ENCODE data around the gene RPAIN. TPM values are rescaled to one million over a fixed set of nuclear protein-coding genes. Genes with fewer than 3 reads are reported as not detected.
"Not testable (repeated sequence)": the region's sequence is repeated elsewhere in the genome, so short reads cannot be mapped to it uniquely, and the experiment has no call there.

Gene RPAIN
- total RNA-seq, 1 donor from 2014 or later: 32.5 TPM

DNA sequence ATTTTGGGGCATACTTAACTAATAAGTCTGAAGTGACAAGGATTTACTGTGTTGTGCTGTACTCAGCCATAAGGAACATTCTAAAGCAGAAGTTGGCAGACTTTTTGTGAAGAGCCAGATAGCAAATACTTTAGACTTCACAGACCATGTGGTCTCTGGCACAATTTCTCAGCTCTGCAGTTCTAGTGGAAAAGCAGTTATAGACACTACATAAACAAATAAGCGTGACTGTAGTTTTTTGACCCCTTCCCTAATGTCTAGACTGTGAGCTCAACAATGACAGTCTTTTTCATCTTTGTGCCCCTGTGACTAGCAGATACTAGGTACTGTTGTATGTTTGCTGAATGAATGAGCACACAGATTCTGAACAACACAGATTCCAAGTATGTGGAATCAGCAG is 4.9 kb downstream of the RPAIN start:
- intact Hi-C loops (cut with DNase I): no loop called here
- no peak for DNase-seq (ENCODE audit: low spot score)
- no peak for ATAC-seq

DNA sequence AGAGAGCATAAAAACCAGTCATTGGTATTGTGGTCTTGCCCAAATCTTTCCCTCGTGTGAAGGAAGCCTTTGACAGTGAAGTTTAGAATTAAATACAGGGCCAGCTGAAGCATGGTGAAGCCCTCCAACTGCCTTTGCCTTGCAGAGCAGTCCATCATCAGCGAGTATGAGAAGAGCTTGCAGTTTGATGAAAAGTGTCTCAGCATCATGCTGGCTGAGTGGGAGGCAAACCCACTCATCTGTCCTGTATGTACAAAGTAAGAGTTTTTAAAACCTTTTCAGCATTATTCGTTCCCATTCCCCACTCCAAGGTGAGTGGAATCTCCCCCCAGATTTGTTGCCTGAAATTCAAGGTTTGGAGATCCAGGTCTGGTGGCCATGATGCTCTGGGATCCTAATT is 5.8 kb downstream of the RPAIN start:
- ATAC-seq: no peak
- no peak for DNase-seq (ENCODE audit: low spot score)
- intact Hi-C loops (cut with DNase I): no loop called here

DNA sequence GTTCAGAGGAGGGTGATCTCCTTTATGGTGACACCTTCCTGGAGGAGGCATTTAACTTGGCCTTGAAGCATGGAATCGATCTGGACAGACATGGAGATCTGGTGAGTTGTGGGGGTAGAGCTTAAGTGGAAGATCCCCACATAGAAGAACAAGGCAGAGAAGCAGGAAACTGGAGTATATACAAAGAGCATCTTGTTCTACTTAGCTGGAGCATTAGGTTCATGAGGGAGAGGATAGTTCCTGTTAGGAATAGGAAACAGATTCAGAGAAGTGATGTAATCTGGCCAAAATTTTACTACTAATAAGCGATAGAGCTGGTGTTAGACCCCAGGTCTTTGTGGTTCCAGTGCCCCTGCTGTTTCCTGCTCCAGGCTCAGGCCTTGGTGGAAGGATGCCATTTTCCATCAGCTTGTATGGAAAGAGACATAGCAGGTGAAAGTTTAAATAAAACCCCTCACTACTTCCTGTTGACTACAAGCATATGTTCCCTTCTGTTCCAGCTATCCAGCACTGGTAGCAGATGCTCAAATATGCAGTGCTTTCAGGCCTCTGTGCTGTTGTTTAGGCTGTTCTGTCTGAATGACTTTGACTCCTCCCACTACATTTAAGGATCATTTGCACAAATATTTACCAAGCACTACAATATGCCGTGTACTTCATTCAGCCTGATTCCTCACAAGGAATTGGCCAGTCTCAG is 9.4 kb downstream of the RPAIN start:
- no peak for ATAC-seq
- no peak for DNase-seq (ENCODE audit: low spot score)
- intact Hi-C loops (cut with DNase I): no loop called here

DNA sequence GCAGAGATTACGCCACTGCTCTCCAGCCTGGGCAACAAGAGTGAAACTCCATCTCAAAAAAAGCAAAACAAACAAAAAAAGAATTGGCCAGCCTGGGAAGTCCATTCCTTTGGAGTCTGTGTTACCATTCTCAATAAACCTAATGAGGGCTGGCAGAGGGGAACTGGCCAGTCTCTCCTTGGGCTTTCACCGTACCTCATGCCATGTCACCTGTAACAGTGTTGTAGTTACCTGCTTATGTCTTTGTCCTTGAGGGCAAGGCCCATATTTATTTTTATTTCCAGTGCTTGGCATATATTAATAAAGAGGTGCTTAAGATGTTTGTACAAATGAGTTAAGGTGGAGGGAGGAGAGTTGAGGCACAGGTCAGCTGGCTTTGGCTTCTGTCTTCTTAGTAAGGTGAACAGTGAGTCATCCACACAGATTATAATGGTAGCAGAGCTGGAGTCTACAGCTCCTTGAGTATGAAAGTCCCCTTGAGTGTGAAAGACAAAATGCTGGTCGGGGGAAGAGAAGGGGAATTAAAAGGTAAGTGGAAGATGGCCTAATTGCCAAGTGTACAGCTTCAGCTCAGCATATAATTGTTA is 10.5 kb downstream of the RPAIN start:
- no peak for DNase-seq (ENCODE audit: low spot score)
- intact Hi-C loops (cut with DNase I): no loop called here
- no peak for ATAC-seq

DNA sequence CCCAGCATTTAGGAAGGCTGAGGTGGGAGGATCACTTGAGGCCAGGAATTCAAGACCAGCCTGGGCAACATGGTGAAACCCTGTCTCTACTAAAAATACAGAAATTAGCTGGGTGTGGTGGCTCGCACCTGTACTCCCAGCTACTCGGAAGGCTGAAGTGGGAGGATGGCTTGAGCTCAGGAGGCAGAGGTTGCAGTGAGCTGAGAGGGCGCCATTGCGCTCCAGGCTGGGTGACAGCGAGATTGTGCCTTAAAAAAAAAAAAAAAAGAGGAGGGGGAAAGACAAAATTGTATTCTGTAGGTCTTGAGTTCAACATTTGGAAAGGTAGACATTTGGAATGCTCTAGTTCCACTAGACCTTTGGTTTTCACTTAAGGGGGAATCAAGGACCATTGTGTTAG is 11.3 kb downstream of the RPAIN start:
- ATAC-seq; intact Hi-C loops (cut with DNase I); DNase-seq (ENCODE audit: low spot score): not testable (repeated sequence)

DNA sequence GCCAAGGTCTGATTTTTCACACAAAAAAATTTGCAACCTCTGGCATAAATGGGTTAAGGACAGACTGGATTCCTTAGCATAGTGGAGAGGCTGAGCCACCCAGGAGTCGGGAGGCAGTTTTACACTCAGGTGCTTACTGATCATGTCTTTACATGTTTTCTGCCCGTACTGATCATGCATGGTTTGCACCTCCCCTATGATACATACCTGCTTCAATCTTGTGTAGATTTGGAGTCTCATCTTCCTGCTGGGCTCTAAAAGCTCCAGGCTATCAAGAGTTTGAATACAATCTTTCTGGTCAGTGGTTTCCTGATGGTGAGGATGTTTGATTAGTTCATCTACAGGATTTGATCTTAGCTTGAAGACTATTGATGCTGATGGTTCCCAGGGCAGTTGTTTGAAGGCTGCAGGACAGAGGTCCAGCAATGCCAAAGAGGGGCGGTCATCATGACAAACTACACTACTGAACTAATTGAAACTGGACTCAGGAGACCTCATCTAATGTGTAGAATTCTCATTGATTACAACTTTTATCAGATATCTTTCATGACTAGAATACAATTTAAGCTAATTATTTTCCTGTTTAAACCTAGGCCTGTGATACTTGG is 12.1 kb downstream of the RPAIN start:
- DNase-seq (ENCODE audit: low spot score) (no peak), ATAC-seq (no peak)
- intact Hi-C loops (cut with DNase I): no loop called here

DNA sequence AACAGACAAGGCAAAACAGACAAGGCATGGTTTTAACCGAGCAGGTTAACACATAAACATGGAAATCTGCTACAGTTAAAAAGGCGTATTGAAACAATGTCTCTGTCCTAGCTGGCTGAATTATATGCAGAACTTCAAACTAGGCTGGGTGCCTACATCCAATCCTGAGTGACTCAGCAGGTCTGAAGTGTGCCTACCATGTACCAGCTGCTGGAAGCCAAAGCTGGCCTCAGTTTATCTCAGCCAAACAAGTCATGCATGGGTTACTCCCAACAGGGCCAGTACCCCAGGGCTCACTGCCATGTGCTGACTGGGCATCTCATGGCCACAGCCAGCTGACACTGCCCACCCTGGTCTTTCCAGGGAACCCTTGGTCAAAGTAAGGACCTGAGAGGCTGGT is 15.0 kb downstream of the RPAIN start:
- ATAC-seq (no peak), DNase-seq (ENCODE audit: low spot score) (no peak)
- intact Hi-C loops (cut with DNase I): no loop called here

DNA sequence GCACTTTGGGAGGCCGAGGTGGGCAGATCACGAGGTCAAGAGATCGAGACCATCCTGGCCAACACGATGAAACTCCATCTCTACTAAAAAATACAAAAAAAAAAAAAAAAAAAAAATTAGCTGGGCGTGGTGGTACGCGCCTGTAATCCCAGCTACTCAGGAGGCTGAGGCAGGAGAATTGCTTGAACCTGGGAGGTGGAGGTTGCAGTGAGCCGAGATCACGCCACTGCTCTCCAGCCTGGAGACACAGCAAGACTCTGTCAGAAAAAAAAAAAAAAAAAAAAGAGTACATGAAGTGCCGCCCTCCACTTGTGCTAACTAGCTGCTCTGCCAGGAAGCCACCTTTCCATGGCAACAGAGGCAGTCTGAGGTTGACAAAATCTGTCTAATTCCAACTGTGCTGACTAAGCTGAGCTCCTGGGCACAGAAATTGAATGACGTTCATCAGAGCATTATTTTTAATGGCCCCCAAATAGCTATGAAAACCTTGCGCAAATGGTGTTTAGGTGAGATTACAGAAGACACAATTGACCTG is 15.9 kb downstream of the RPAIN start:
- ATAC-seq; DNase-seq (ENCODE audit: low spot score); intact Hi-C loops (cut with DNase I): not testable (repeated sequence)

DNA sequence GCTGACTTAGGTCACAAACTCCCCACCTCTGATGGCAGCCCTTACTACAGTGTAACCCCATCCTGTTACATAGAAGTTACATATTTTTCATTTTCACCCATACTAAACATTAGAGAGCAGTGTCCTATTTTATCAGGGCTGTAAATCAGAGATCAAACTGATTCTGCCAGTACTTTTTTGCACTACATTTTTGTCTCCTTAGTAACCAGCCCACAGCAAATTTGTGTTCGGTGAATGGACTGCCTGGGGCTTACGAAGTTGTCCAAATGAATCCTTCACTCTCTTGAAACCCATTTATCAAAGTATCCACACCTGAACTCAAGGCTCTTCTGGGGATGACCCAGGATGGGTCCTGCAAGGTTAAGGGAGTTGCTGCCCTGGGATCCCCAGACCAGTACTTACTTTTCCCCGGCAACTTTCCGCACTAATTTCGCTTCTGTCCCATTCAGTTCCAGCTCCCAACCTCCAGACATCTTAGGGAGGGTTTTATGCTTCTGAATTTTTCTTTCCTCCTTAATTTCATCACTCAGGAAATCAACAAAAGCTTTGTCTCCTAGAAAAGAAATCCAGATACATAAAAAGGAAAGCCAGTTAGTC is 17.8 kb downstream of the RPAIN start:
- DNase-seq (ENCODE audit: low spot score) (no peak), ATAC-seq (no peak)
- intact Hi-C loops (cut with DNase I): no loop called here

DNA sequence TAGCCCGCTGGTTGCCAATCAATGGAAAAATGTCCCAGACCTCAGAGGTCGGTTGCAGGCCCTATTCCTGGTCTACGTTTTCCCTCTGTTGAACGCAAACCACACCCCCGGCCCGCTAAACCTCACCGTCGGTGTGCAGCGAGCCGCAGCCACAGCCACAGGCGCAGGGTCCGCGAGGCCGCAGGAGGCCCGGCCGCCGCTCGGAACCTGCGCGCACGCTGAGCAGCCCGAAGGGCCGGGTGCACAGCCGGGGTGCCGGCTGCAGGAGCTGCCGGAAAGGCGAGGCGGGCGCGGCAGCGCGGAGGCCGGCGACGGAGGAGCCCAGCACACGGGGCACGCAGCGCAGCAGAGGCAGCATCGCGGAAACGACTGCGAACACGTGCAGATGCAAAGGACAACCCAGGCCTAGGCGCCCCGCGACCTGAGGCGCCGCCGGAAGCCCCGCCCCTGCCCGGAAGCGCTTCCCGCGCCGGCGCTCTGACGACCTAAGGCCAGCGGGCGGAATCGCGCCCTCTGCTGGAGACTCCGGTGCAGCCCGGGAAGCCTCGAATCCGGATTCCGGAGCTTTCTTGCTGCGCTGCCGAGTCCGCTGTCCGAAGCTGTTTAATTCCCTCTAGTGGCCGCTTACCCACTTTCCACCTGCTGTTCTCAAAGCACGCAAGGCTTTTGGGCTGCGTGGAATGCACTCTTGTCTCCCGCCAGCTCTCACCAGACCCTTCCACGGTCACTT is 18.9 kb downstream of the RPAIN start, which contains the start of gene C1QBP:
Gene C1QBP, minus strand, starts transcription at position 440 of the 730 bp plus-strand sequence. Its CDS starts 82 bp downstream, at position 358.
- ATAC-seq (peak; percentile 98), DNase-seq (ENCODE audit: low spot score) (peak; percentile 95)
- intact Hi-C loops (cut with DNase I): no loop called here

DNA sequence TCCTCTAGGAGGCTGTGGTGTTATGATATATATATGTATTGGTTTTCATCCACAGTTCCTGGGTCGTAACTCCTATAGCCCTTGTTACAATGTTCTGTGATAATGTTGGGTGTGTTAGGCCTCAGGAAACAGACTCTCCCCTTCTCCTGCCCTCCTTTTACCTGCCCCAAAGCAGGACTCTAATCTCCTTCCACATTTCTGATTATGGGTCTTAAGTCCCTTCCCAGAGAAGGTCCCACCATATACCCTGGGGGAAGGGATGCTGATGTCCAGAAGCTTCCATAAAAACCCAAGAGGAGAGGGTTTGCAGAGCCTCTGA is 19.4 kb downstream of the RPAIN start:
- DNase-seq (ENCODE audit: low spot score) (no peak), ATAC-seq (no peak)
- intact Hi-C loops (cut with DNase I): no loop called here

DNA sequence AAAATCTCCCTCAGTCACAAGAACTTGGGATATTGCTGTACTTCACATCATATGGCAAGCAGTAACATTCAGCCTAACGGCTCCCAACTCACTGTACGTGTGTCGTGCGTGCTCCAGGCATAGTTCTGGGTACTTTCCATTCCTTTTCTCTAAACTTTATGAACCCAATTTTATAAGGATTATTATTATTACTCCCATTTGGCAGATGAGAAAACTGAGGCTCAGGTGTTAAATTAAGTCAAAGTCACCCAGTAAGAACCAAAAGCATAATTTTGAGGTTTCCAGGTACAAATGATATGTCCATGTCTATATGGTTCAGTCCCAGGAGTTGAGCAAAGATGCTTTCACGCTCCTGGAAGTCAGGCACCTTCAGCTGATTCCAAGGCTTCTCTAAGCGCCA is 23.7 kb downstream of the RPAIN start:
- DNase-seq (ENCODE audit: low spot score): no peak
- ATAC-seq: no peak
- intact Hi-C loops (cut with DNase I): no loop called here

DNA sequence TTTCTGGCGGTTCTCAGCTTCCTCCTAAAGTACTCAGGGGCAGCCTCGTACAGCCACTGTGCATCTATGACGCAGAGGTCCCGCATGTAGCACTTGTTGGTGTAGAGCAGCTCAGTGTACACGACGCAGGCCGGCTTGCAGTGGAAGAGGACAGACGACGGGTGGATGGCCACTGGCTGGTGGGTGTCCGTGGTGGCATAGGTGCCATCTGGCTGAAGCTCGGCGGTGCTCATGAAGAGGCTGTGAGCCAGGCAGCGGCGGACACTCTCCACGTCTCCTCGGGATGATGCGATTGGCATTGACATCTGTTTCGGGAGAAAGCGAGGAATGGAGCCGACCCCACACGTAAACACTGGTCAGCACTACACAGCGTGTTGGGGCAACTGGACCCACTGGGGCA is 24.2 kb downstream of the RPAIN start:
- ATAC-seq (no peak), DNase-seq (ENCODE audit: low spot score) (no peak)
- intact Hi-C loops (cut with DNase I): no loop called here

DNA sequence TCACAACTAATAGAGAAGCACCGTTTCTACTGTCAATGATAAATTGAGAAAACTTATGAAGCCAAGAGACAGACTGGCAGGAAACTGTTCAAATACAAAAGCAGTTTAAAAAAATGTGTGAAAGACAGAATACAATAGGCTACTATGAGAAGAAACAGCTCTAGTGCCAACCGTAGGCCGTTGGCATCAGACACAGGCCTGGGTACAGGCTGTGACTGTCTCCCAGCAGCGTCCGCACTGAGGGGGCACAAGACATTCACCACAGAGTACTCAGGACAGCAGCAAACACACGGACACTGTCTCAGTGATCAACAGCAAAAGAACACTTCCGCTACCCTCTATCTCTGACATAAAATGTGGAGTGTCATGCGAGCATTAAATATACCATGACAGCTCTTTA is 26.8 kb downstream of the RPAIN start:
- ATAC-seq (peak; percentile 82), DNase-seq (ENCODE audit: low spot score) (no peak)
- intact Hi-C loops (cut with DNase I): no loop called here

DNA sequence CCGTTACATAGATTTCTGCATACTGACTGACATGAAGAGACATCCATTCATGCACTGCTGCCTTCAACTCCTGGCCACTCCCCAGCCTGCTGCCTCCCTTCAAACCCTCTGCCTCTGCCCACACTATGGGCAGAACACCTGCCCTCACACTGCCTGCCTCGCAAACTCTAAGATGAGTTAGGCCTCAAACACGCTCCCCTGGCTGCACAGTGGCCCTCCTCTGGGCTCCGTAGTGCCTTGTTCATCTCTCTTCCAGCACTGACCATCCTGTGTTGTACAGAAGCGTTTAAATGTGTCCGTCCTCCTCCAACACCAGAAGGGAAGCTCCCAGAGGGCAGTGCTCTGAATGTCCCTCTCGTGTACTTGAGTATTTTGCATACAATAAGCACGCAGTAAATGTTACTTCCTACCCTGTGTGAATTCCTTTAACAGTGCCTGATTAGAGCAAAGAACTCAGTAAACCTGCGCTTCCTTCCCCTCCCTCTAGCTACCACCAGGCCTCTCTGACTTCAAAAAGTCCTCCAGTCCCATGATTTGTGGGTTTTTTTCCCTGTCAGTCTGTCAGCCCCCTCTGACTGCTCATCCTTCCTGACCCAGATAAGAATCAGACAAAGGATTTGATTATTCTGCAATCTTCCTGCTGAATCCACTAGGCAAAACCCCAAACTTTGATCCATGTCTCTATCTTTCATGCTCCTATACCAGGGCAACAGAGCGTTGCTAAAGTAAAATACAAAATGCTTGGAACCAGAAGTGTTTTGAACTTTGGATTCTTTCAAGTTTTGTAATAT is 44.9 kb downstream of the RPAIN start:
- intact Hi-C loops (cut with DNase I): no loop called here
- no peak for ATAC-seq

DNA sequence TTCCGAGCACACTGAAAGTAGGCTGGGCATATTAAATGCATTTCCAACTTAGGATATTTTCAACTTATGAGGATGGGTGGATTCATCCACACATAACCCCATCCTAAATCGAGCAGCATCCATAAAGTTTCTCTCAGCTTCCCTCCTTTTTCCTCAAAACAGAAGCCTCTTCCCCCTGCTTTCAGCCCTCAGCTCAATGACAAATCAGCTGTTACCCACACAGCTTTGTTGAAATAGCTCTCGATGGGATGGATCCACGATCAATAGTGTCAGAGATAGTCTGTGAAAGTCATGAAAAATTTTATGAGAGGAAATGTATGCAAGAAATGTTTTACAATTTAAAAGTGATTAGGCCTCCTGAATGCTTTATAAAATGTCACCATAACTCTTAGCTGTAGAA is 46.3 kb downstream of the RPAIN start:
- ATAC-seq: no peak
- intact Hi-C loops (cut with DNase I): no loop called here
- no peak for DNase-seq (ENCODE audit: low spot score)

More for the DNA sequence above, 44.9 kb downstream of the RPAIN start:
- DNase-seq (ENCODE audit: low spot score): no peak

DNA sequence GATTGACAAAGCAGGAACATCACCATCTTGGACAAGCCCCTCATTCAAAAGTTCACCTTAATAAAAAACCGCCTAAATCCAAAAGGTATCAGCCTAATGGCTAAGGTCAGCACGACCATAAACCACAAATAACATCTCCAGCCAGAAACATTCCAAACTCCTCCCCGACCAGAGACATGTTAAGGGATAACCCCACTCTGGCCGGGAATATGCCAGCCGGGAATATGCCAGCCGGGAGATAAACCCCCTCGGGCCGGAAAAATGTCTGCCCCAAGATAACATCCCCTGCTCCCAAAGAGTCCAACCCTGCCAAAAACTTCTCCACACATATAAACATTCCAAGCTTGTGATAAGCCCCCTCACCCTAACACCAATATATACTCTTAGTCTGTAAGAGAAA is 47.4 kb downstream of the RPAIN start:
- ATAC-seq (no peak), DNase-seq (ENCODE audit: low spot score) (no peak)
- intact Hi-C loops (cut with DNase I): no loop called here

DNA sequence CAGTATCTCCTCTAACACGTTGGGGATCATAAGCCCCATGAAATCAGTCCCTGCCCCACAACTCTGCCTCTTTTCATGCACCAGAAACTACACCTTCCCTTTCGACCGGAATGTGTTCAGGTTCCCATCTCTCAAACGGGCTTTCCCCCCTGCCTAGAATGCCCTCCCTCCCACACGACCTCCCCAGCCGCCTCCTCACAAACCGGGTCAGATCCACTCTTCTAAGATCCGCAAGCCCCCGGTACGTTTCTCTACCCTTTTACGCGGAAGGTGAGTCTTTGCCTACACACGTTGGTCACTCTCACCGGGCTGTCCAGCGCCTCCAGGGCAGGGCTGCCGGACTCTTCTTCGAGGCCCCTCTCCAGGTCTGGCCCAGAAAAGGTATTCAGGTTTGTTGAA is 48.1 kb downstream of the RPAIN start:
- DNase-seq (ENCODE audit: low spot score): no peak
- ATAC-seq: no peak
- intact Hi-C loops (cut with DNase I): no loop called here

DNA sequence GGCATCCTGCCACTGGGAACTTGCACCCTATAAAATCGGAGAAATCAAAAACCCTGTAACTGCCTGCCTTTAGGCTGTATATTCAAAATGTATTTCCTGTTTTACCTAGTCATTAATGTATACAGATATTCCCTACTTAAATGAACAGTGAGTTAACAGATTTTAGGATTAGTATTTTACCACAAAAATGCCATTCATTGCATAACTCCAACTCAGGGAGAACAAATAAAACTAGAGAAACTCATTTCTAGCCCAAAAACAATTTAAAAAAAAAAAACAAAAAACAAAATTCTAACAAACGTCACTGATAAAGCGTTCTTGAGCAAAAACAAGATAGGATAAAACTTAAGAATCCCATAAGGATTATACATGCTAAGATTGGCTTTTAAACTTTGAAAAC is 52.5 kb downstream of the RPAIN start:
- ATAC-seq (no peak), DNase-seq (ENCODE audit: low spot score) (no peak)
- intact Hi-C loops (cut with DNase I): no loop called here

Data from sciatic nerve (tissue), 2 donors.